Measurements from ENCODE around the gene AMT.

GRCh38 chr3:49461443-49462171 is 39.3 kb upstream of the AMT start:
- TF ChIP-seq POLR2A (IDR thresholded peaks at IDR 0.05) (no peak), CTCF (IDR thresholded peaks at IDR 0.05) (no peak)

Measured in lower leg skin (tissue), 3 donors.